Hepatocyte (in vitro differentiated cells): Measurements from ENCODE around the gene ZNG1A.
"Not testable (repeated sequence)": the region's sequence is repeated elsewhere in the genome, so short reads cannot be mapped to it uniquely, and the experiment has no call there.

Experiments used
- CTCF ChIP-seq: fragments of 200-600 bp; sonication (generic); IDR thresholded peaks from 2 replicates; pipeline ENCODE4 v1.5.1; 2016; ENCODE audit warnings: antibody characterized with exemption, mild to moderate bottlenecking; ENCODE audit not compliant: poor library complexity
- EZH2phosphoT487 ChIP-seq: fragments of 200-600 bp; sonication (generic); IDR thresholded peaks from one replicate; pipeline ENCODE4 v1.6.1; 2018; ENCODE audit warnings: antibody characterized with exemption, mild to moderate bottlenecking, low read depth, moderate library complexity; ENCODE audit not compliant: unreplicated experiment, severe bottlenecking

- not testable (repeated sequence) for TF ChIP-seq CTCF, EZH2phosphoT487
Measured at GRCh38 chr9:109540-109939, 69.3 kb downstream of the ZNG1A start.
